H1 (cell line): Measurements from ENCODE around the gene PCBP4. TPM values are rescaled to one million over a fixed set of nuclear protein-coding genes. Genes with fewer than 3 reads are reported as not detected.

Experiments used
- CTCF ChIA-PET: fragments of 300-600 bp; sonication (Branson Sonifier 250); formaldehyde crosslinking; loops from one replicate; lab custom pipeline; 2021; ENCODE audit not compliant: partially characterized antibody; lab: Charles Lee
- POLR2A ChIA-PET: fragments of 300-600 bp; sonication (Branson Sonifier 250); formaldehyde crosslinking; loops from one replicate; lab custom pipeline; 2021; ENCODE audit warnings: inconsistent platforms; ENCODE audit not compliant: partially characterized antibody; lab: Charles Lee
- DNase-seq, 2 experiments: peaks; one replicate each; pipeline versions ENCODE4 v3.0.0 to v3.0.0-alpha.2; 2010 to 2022; ENCODE audit warnings: low spot score in 2 of 2, low read depth in 1 of 2, mixed read lengths in 1 of 2
- FAIRE-seq: peaks from 2 replicates; lab custom pipeline; 2011; peaks lifted over from hg19 to GRCh38; lab: Jason Lieb, UNC
- H2AFZ ChIP-seq: 2 replicates; pipeline ENCODE4 v1.8.1; 2012; ENCODE audit warnings: low read length, inconsistent platforms
- H2AK5ac ChIP-seq: 2 replicates; pipeline ENCODE4 v1.6.1; 2013; ENCODE audit warnings: low read depth, low read length
- H2BK120ac ChIP-seq: replicated peaks from 2 replicates; pipeline ENCODE3; 2013; ENCODE audit warnings: low read depth, low read length, inconsistent platforms
- H2BK12ac ChIP-seq: 2 replicates; pipeline ENCODE4 v1.6.1; 2013; ENCODE audit warnings: low read depth, low read length
- H2BK15ac ChIP-seq: 2 replicates; pipeline ENCODE4 v1.6.1; 2013; ENCODE audit warnings: low read length
- H2BK20ac ChIP-seq: 2 replicates; pipeline ENCODE4 v1.6.1; 2013; ENCODE audit warnings: low read length
- H2BK5ac ChIP-seq: 2 replicates; pipeline ENCODE4 v1.6.1; 2013; ENCODE audit warnings: low read depth, low read length
- H3K14ac ChIP-seq: 2 replicates; pipeline ENCODE4 v1.6.1; 2013; ENCODE audit warnings: inconsistent platforms; ENCODE audit not compliant: insufficient read length
- H3K18ac ChIP-seq: 2 replicates; pipeline ENCODE4 v1.6.1; 2013; ENCODE audit warnings: low read length; ENCODE audit errors: extremely low read depth
- H3K23ac ChIP-seq: 2 replicates; pipeline ENCODE4 v1.6.1; 2013; ENCODE audit warnings: inconsistent platforms; ENCODE audit not compliant: insufficient read length
- H3K23me2 ChIP-seq: 2 replicates; pipeline ENCODE4 v1.6.1; 2013; ENCODE audit warnings: low read depth, low read length
- H3K27ac ChIP-seq: 2 replicates; pipeline ENCODE4 v1.6.1; 2011; ENCODE audit warnings: low read depth, low read length, inconsistent platforms
- H3K27me3 ChIP-seq, 4 experiments: replicated peaks in 1 of 4; 1 replicate in 1 of 4; 2 replicates in 3 of 4; pipeline versions ENCODE4 v1.6.1 to v1.8.1; 2011 to 2013; ENCODE audit warnings: low read length in 3 of 4, mild to moderate bottlenecking in 3 of 4, inconsistent platforms in 2 of 4, mixed read lengths in 2 of 4, moderate library complexity in 1 of 4; ENCODE audit not compliant: control insufficient read depth in 3 of 4, insufficient read depth in 3 of 4; ENCODE audit errors: extremely low read depth in 1 of 4
- H3K36me3 ChIP-seq, 4 experiments: 2 replicates each; pipeline versions ENCODE4 v1.6.1 to v1.8.1; 2011 to 2013; ENCODE audit warnings: mild to moderate bottlenecking in 4 of 4, low read length in 3 of 4, moderate library complexity in 2 of 4, control low read depth in 1 of 4, inconsistent platforms in 1 of 4; ENCODE audit not compliant: insufficient read depth in 4 of 4, control insufficient read depth in 2 of 4
- H3K4ac ChIP-seq: replicated peaks from 2 replicates; pipeline ENCODE3; 2013; ENCODE audit warnings: low read length, low read depth, mixed read lengths, inconsistent platforms; ENCODE audit not compliant: insufficient read length
- H3K4me1 ChIP-seq, 4 experiments: replicated peaks in 1 of 4; 1 replicate in 1 of 4; 2 replicates in 3 of 4; pipeline versions ENCODE4 v1.6.1 to v1.8.1; 2011 to 2013; ENCODE audit warnings: low read length in 3 of 4, inconsistent platforms in 2 of 4, mixed read lengths in 1 of 4; ENCODE audit not compliant: insufficient read depth in 4 of 4, control insufficient read depth in 3 of 4
- H3K4me2 ChIP-seq, 2 experiments: 2 replicates each; pipeline versions ENCODE4 v1.6.1 to v1.8.1; 2011 to 2013; ENCODE audit warnings: low read depth in 2 of 2, low read length in 2 of 2, control low read depth in 1 of 2, inconsistent platforms in 1 of 2, mild to moderate bottlenecking in 1 of 2; ENCODE audit not compliant: insufficient read depth in 1 of 2
- H3K4me3 ChIP-seq, 4 experiments: fragments of 200-600, 300-600 bp in 1 of 4; sonication (generic), shearing (Covaris generic), sonication (Bioruptor Twin) in 1 of 4; 2 replicates each; pipeline versions ENCODE4 v1.5.1 to v1.8.1; 2011 to 2016; ENCODE audit warnings: low read length in 4 of 4, low read depth in 3 of 4, control low read depth in 2 of 4, inconsistent platforms in 2 of 4, mild to moderate bottlenecking in 2 of 4, mixed read lengths in 1 of 4, moderate library complexity in 1 of 4; ENCODE audit not compliant: insufficient read depth in 2 of 4; ENCODE audit errors: extremely low read depth in 1 of 4
- H3K56ac ChIP-seq: replicated peaks from 2 replicates; pipeline ENCODE3; 2013; ENCODE audit warnings: low read depth, mild to moderate bottlenecking, mixed read lengths, low read length, inconsistent platforms; ENCODE audit not compliant: insufficient read length
- H3K79me1 ChIP-seq: 2 replicates; pipeline ENCODE4 v1.6.1; 2013; ENCODE audit warnings: low read depth, low read length, control low read depth
- H3K79me2 ChIP-seq, 2 experiments: 2 replicates each; pipeline versions ENCODE4 v1.6.1 to v1.8.1; 2012 to 2013; ENCODE audit warnings: low read length in 2 of 2, mild to moderate bottlenecking in 2 of 2, inconsistent platforms in 1 of 2; ENCODE audit not compliant: insufficient read depth in 2 of 2, control insufficient read depth in 1 of 2
- H3K9ac ChIP-seq, 4 experiments: replicated peaks in 1 of 4; 1 replicate in 1 of 4; 2 replicates in 3 of 4; pipeline versions ENCODE4 v1.6.1 to v1.8.1; 2011 to 2013; ENCODE audit warnings: low read depth in 3 of 4, low read length in 3 of 4, control low read depth in 2 of 4, mild to moderate bottlenecking in 2 of 4, moderate library complexity in 2 of 4, inconsistent platforms in 1 of 4; ENCODE audit errors: extremely low read depth in 1 of 4
- H3K9me3 ChIP-seq, 2 experiments: 2 replicates each; pipeline versions ENCODE4 v1.6.1 to v1.8.1; 2012 to 2013; ENCODE audit warnings: mild to moderate bottlenecking in 2 of 2, moderate library complexity in 2 of 2, control low read depth in 1 of 2, inconsistent platforms in 1 of 2, low read depth in 1 of 2, low read length in 1 of 2, mixed read lengths in 1 of 2; ENCODE audit not compliant: insufficient read depth in 2 of 2
- H4K20me1 ChIP-seq, 2 experiments: replicated peaks in 1 of 2; 2 replicates each; pipeline versions ENCODE3 to v1.8.1; 2011 to 2013; ENCODE audit warnings: inconsistent platforms in 2 of 2, low read length in 2 of 2, mild to moderate bottlenecking in 1 of 2; ENCODE audit not compliant: insufficient read depth in 2 of 2, control insufficient read depth in 1 of 2
- H4K5ac ChIP-seq: 2 replicates; pipeline ENCODE4 v1.6.1; 2013; ENCODE audit warnings: low read length, low read depth, mixed read lengths, inconsistent platforms; ENCODE audit not compliant: insufficient read length
- H4K8ac ChIP-seq: 2 replicates; pipeline ENCODE4 v1.8.0; 2013; ENCODE audit warnings: mild to moderate bottlenecking, moderate library complexity, low read length, inconsistent platforms; ENCODE audit not compliant: insufficient read depth; ENCODE audit errors: extremely low read depth
- H4K91ac ChIP-seq: replicated peaks from 2 replicates; pipeline ENCODE3; 2013; ENCODE audit warnings: low read length, mixed read lengths, inconsistent platforms; ENCODE audit not compliant: insufficient read length
- CHD2 ChIP-seq: IDR thresholded peaks from 2 replicates; pipeline ENCODE4 v1.6.1; 2012; ENCODE audit warnings: low read length, improper control_type of control experiment
- GABPA ChIP-seq: IDR thresholded peaks from 2 replicates; pipeline ENCODE4 v1.6.1; 2011; ENCODE audit warnings: mild to moderate bottlenecking, low read length, moderate library complexity, borderline replicate concordance; ENCODE audit not compliant: insufficient read depth
- WGBS, 2 experiments: shearing (Covaris generic) in 1 of 2; methylation state at CpG; one replicate each; pipeline versions ENCODE4 v1.1.6 to v1.1.7; 2013 to 2015; ENCODE audit warnings: low lambda C conversion rate in 2 of 2, mixed read lengths in 2 of 2, inconsistent platforms in 1 of 2, low coverage in 1 of 2, missing lambda C conversion rate in 1 of 2; ENCODE audit not compliant: insufficient replicate concordance in 2 of 2, insufficient coverage in 1 of 2, insufficient read length in 1 of 2; ENCODE audit errors: extremely low coverage in 1 of 2, missing lambda C conversion rate in 1 of 2; 5-methylcytosine and 5-hydroxymethylcytosine counted together
- polyA plus RNA-seq, 7 experiments: library from polyadenylated mRNA; depleted of rRNA in 3 of 7; stranded (reverse) in 5 of 7; unstranded in 2 of 7; fragments of >200 nt in 5 of 7; fragments of 200-250 nt in 2 of 7; gene quantifications; 1 replicate in 5 of 7; 2 replicates in 1 of 7; 4 replicates in 1 of 7; pipeline versions ENCODE4 v1.2.1 to v1.2.3, GENCODE V29; 2011 to 2013; ENCODE audit warnings: missing spikeins in 2 of 7, mixed read lengths in 2 of 7
- total RNA-seq: library from RNA; stranded (reverse); fragmentation: NEBNext Ultra II Directional; extraction: Animal tissue kit (Norgen Biotek cat#: 25700); gene quantifications from 2 replicates; pipeline ENCODE4 v1.2.1, GENCODE V29; 2021

The PCBP4 gene
- total and polyA plus RNA-seq, 2 of the 8 experiments (the other 6 are each of a cell fraction or from before 2014, with no cell fraction given) = 16.4 to 34.1 TPM

GRCh38 chr3:51966016-51966415, 1.2 kb downstream of the PCBP4 start:
- Histone ChIP-seq H2AFZ (no peak overlapping the region), H4K5ac (no peak overlapping the region), H3K27me3 (peaks cover 0 to 13% (median 2%) of the 10 kb centered on the region in 4 experiments; a peak in 5 of 7 replicates), H3K23ac (no peak overlapping the region), H4K91ac (no peak overlapping the region), H2BK12ac (peak overlapping the region; percentile 80; the same call in 1 of the 2 replicates), H3K56ac (no peak overlapping the region), H3K79me2 (no peaks in the 10 kb centered on the region), H3K79me1 (no peaks in the 10 kb centered on the region), H2BK20ac (no peak overlapping the region), H3K4me1 (peaks cover 12 to 42% (median 33%) of the 10 kb centered on the region in 4 experiments), H3K4ac (no peak overlapping the region), H3K23me2 (peaks cover 9% of the 10 kb centered on the region; the same call in 1 of the 2 replicates), H4K20me1 (peaks cover 0 to 8% of the 10 kb centered on the region in 2 experiments), H3K36me3 (no peaks in the 10 kb centered on the region), H3K9me3 (no peaks in the 10 kb centered on the region), H3K4me3 (peak overlapping the region in 1 of 4 experiments; percentile 64; a peak in 1 of 8 replicates), H3K27ac (no peak overlapping the region), H2BK120ac (no peak overlapping the region), H2BK15ac (peak overlapping the region; percentile 46; the same call in 1 of the 2 replicates), H3K14ac (no peak overlapping the region), H2BK5ac (0 out of 2 replicates have a peak overlapping the region, but pooled peaks have one; percentile 44), H3K9ac (no peak overlapping the region), H3K18ac (peak overlapping the region; percentile 60; the same call in 1 of the 2 replicates), H3K4me2 (peak overlapping the region in 1 of 2 experiments; percentile 85; a peak in 3 of 4 replicates), H2AK5ac (no peak overlapping the region), H4K8ac (no peak overlapping the region)
- WGBS, 2 experiments = 88% methylated on average over 2 of the region's 2 CpGs; no CpG with 5 or more reads in 1 of the 2 experiments
- ChIA-PET POLR2A (interaction anchor here (0.7 to 29.3 kb wide), 10 partner anchors 7 to 565 kb away, joined by 3 to 923 read pairs (median 4); partner anchors contain the start of genes ABHD14A, ABHD14B, ACY1 and GPR62), CTCF (interaction anchor here (1.7 to 10.5 kb wide), 5 partner anchors 8 to 87 kb away, joined by 4 to 66 read pairs (median 25); partner anchors contain the start of genes ABHD14A, ABHD14B, ACY1 and PARP3)
- FAIRE-seq (no peak), DNase-seq (no peak)
- TF ChIP-seq GABPA (no peak), CHD2 (no peak)
